Measurements from ENCODE around the gene SCYL1.

- TF ChIP-seq, protein P1, sequence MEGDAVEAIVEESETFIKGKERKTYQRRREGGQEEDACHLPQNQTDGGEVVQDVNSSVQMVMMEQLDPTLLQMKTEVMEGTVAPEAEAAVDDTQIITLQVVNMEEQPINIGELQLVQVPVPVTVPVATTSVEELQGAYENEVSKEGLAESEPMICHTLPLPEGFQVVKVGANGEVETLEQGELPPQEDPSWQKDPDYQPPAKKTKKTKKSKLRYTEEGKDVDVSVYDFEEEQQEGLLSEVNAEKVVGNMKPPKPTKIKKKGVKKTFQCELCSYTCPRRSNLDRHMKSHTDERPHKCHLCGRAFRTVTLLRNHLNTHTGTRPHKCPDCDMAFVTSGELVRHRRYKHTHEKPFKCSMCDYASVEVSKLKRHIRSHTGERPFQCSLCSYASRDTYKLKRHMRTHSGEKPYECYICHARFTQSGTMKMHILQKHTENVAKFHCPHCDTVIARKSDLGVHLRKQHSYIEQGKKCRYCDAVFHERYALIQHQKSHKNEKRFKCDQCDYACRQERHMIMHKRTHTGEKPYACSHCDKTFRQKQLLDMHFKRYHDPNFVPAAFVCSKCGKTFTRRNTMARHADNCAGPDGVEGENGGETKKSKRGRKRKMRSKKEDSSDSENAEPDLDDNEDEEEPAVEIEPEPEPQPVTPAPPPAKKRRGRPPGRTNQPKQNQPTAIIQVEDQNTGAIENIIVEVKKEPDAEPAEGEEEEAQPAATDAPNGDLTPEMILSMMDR (IDR thresholded peaks at IDR 0.05) = no peak
- no peak for TF ChIP-seq ZFX (IDR thresholded peaks at IDR 0.05; ENCODE audit: borderline replicate concordance)
Measured at GRCh38 chr11:65491163-65491465, 33.8 kb upstream of the SCYL1 start.

Data from 22Rv1 (cell line).